GM18508 (cell line): ENCODE measurements around the gene TEAD2.
"Not testable (repeated sequence)": the region's sequence is repeated elsewhere in the genome, so short reads cannot be mapped to it uniquely, and the experiment has no call there.

Experiments used
- ATAC-seq: cut with Tn5 transposase; IDR thresholded peaks from one replicate; pipeline ENCODE4 v1.9.1; 2021; ENCODE audit warnings: moderate number of reproducible peaks; ENCODE audit not compliant: insufficient read depth, unreplicated experiment

The TEAD2 gene

DNA sequence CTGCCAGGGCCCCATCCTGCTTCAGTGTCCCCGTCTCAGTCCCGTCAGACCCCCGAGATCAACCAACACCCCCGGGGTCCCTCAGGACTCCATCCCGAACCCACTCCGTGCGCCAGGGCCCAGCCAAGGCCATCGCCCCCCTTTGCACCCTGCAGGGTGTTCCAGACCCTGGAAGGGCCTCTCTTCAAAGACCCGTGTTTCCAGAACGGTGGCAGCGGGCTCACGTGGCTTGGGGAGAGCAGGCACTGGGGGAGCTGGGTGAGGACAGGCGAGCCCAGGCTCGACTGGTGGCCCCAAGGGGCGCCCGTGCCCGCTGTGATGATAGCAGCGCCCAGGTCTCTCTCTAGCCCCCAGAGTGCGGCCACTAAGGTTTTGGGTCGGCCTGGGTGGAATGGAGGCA lies 27.2 kb upstream of the TEAD2 start:
- ATAC-seq: no peak

DNA sequence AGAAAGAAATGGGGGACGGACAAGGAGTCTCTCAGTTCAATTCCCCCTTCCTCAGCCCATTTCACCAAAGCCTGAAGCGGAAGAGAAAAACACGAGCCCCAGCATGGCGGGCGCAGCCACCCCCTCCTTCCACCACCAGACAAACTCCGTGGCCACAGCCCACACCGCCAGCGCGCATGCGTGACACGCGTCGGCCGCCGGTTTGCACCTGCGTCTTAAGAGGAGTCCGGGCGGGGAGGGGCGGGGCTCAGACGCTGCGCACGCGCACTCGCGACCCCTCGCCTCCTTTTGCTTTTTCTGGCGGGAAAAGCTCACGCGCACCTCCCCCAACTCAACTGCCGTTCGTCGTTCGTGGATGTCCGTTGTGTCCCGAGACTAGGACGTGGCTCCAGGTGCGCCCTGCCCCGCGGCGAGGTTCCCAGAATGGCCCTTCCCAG lies 25.7 kb upstream of the TEAD2 start, which contains the start of gene KASH5:
Gene KASH5, plus strand, starts transcription at position 314 of the 437 bp plus-strand sequence. CDS start 2,635 bp downstream, outside the sequence.
- no peak for ATAC-seq

- ATAC-seq: no peak
Observed at GRCh38 chr19:49383599-49383998, 21.4 kb upstream of the TEAD2 start.

- ATAC-seq: no peak
Observed at GRCh38 chr19:49382639-49383038, 20.4 kb upstream of the TEAD2 start.

DNA sequence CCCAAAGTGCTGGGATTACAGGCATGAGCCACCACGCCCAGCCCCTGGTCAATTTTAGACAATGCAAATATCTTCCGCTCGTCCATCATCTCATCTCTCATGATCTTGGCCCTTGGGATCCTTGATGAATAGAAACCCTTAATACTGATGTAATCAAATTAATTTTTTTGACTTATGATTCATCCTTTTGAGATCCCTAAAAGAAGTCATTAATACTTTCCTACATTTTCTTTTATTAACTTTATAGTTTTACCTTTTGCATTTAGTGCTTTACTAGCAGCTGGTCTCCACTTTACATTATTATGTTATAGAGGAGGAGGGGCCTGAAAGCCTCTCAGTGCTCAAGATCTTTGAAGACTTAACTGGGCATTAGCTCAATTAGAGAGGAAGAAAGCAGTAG lies 18.2 kb upstream of the TEAD2 start:
- no peak for ATAC-seq

- ATAC-seq: no peak
Observed at GRCh38 chr19:49378512-49378911, 16.3 kb upstream of the TEAD2 start.

GRCh38 chr19:49374665-49375434 lies 12.6 kb upstream of the TEAD2 start:
- ATAC-seq: no peak

GRCh38 chr19:49373174-49373573 lies 11.0 kb upstream of the TEAD2 start:
- ATAC-seq: not testable (repeated sequence)

DNA sequence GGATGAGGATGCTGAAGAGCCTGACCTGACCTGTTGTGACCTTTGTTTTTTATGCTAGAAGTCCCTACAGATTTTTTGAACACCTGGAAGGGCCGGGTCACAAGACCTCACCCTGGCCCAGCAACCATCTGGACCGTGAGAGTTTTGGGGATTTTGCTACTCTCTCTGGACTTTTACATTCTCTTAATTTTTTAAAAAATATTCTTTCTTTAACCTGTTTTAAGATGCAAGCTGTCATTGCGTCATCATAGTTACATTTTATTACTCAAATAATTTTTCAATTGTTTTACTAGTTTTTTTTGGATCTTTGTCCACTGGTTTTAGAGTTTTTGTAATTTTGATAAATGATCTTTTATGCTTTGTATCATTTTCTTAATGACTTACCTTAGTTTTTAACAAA lies 9.0 kb upstream of the TEAD2 start:
- ATAC-seq: no peak

DNA sequence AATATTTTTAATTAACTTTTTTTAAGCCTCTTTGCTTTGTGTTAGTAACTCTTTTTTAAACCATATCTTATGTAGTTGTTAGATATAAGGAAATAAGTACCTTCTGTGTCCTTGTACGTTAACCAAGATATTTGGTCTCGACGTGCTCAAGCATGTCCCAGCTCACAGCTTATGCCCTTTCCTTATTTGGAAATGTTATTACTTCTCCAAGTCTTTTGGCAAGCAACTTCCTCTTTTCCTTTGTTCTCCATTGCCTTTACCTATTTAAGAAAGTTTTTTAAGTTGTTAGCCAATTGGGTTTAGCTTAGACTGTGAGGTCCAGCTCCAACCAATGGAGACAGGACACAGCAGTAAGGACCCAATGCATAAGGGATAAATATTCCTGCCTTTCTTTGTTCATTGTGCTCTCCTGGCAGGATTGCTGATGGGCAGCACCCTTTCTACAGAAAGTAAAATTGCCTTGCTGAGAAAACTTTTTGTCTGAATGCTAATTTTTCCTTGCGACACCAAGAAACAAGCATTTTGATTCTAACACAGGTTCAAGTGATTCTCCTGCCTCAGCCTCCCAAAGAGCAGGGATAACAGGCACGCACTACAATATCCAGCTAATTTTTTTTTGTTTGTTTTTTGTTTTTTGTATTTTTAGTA lies 6.6 kb upstream of the TEAD2 start:
- no peak for ATAC-seq

GRCh38 chr19:49366110-49366509 lies 3.9 kb upstream of the TEAD2 start:
- ATAC-seq: no peak

DNA sequence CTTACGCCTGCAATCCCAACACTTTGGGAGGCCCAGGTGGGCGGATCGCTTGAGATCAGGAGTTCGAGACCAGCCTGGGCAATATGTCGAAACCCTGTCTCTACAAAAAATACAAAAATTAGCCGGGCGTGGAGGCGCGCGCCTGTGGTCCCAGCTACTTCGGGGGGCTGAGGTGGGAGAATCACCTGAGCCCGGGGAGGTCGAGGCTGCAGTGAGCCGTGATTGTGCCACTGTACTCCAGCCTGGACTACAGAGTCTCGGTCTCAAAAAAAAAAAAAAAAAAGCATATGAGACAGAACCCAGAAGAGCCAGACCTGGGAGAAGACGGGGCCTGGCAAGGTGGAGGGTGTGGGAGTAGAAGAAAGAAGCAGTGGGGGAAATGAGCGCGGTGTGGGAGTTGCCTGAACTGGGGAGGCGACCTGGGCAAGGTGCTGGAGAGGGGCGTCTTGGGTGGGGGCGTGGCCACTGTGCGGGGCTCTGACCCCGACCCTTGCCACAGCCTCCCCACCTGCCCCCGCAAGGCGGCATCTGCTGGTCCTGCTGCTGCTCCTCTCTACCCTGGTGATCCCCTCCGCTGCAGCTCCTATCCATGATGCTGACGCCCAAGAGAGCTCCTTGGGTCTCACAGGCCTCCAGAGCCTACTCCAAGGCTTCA lies 2.0 kb upstream of the TEAD2 start:
- no peak for ATAC-seq

DNA sequence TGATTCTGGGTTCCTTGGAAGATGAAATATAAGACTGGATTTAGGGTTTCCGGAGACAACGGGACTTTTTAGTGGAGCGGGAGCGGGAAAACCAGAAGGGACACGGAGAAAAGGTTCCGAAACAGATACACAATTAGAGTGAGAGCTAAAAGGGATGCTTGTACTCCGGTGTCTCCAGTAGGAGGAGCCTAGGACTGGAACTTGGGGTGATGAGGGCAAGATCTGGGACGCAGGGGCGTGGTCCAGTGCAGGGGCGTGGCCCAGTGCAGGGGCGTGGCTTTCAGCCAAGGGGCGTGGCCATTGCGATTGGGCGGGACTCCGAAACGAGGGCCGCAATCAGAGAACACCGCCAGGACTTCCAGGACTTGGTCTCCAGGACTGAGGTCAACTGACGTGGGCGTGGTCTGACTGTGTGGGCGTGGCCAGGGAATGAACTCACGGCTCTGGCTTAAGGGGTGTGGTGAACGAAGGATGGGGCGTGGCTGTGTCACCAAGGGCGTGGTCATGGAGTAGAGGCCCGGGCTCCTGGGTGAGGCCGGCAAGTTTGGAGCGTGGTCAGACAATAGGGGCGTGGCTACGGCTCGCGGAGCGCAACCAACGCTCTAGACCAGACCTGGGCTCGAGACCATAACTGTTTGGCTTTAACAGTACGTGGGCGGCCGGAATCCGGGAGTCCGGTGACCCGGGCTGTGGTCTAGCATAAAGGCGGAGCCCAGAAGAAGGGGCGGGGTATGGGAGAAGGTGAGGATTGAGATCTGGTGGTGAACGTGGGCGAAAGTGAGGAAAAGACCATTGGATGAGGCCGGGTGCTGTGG lies 1.3 kb upstream of the TEAD2 start, which contains the start of gene DKKL1:
Gene DKKL1, plus strand, starts transcription at position 610 of the 815 bp plus-strand sequence. Its CDS starts 122 bp downstream, at position 732.
- no peak for ATAC-seq

DNA sequence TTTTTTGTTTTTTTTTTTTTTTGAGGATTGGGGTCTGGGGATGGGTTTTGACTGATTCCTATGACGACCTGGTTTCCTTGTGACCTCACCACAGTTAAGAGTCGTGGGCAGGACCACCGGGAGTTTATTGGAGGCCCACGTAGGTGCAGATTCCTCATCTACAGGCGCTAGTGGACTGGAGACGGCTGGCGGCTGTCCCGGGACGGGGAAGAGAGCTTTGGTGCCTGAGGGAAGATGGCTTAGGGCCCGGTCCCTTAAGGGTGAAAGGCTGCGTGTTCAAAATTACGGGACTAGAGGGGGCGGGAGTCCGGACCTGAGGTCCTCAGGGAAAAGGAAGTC lies 682 bp upstream of the TEAD2 start:
- ATAC-seq: no peak

- ATAC-seq: no peak
Observed at GRCh38 chr19:49361438-49362047, 673 bp downstream of the TEAD2 start.

GRCh38 chr19:49359851-49360820 lies 2.1 kb downstream of the TEAD2 start:
- no peak for ATAC-seq

DNA sequence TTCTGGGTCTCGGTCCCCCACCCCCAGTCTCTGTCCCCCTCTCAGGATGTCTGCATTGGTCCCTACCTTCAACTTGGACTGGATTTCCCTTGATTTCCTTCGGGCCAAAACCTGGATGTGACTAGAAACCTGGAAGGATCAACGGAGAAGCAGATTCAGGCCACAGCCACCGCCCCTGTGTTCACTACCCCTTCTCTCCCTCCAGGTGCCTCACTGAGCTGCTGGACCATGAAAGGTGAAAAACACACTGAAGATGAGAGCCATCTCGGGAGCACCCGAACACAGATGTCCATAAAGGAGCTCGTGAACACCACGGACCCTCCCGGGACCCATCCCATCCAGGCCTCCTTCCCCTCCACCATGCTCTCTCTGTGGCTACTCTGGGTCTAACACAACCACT lies 5.0 kb downstream of the TEAD2 start:
- no peak for ATAC-seq

- ATAC-seq: no peak
Observed at GRCh38 chr19:49356382-49356781, 5.8 kb downstream of the TEAD2 start.

DNA sequence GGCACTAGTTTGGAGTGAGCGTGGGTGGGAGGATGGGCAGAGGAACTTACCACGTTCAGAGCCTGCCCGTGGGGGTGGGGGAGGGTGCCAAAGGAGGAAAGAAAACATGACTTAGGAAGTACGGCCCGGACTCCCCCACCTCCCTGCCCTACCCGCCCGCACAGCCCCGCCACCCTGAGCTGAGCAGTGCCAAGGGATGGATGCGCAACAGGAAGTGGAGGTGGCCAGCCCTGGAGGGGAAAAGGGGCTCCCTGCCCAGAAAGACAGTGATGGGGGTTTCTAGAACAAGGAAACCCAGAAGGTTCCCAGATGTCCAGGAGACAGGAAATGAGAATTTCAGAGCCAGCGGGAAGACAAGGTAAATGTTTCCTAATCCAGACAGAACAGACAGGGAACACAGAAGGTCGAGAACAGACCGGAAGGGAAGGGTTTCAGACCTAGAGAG lies 6.3 kb downstream of the TEAD2 start:
- ATAC-seq: no peak
